ENCODE measurements around the gene MYT1.

Gene MYT1

GRCh38 chr20:64161356-64162238 is 2.7 kb upstream of the MYT1 start:
- no peak for TF ChIP-seq CTCF (IDR thresholded peaks at IDR 0.05; ENCODE audit: extremely low read depth, missing control alignments)
- peak; percentile 74 for DNase-seq (ENCODE audit: low spot score)

DNA sequence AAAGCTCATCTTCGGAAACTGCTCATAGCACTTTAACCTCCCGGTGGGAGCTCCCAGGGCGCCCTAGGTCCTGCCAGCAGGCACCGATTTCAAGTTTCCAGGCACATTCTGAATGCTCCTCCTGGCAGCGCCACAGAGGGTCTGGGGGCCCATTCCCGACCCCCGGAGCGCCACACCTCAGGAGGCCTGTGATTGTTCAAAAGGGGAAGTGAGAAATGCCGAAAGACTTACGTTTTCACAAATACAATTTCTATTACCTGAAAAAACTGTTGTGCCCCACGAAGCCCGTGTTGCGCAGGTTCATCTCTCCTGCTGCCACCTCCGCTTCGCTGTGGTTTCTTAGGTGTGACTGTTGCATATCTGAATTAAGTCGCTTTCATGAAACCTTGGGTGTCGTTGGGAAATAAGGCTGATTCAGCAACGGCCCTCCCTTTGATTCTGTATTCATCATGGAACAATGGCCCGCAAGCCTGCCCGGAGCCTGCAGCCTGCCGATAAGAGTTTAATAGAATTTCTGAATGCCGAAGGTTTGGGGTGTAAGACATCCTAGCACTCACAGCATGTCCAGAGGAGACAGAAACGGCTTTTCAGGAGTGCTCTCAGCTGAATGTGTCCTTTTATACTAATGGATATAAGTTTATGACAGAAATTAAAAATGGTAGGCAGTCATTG is 1.9 kb upstream of the MYT1 start:
- no peak for TF ChIP-seq CTCF (IDR thresholded peaks at IDR 0.05; ENCODE audit: extremely low read depth, missing control alignments)
- no peak for DNase-seq (ENCODE audit: low spot score)

DNA sequence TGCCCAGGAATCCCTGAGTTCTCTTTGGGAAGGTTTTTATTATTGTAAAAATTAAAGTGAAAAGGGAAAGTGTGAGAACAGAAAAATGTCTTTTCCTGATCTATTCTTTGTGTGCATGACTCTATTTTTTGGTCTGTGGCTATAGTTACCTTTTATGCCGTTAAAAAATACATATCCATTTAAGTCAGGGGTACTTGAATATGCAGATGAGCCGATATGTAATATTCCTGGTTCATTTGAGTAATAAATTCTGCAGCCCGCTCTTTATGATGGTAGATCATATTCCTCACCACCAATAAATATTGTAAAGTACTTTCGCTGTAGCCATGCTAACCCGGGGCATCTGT is 503 bp upstream of the MYT1 start:
- no peak for TF ChIP-seq CTCF (IDR thresholded peaks at IDR 0.05; ENCODE audit: extremely low read depth, missing control alignments)
- no peak for DNase-seq (ENCODE audit: low spot score)

- no peak for DNase-seq (ENCODE audit: low spot score)
- no peak for TF ChIP-seq CTCF (IDR thresholded peaks at IDR 0.05; ENCODE audit: extremely low read depth, missing control alignments)
Observed at GRCh38 chr20:64165866-64166600, 1.8 kb downstream of the MYT1 start.

- no peak for DNase-seq (ENCODE audit: low spot score)
- TF ChIP-seq CTCF (IDR thresholded peaks at IDR 0.05; ENCODE audit: extremely low read depth, missing control alignments), result no peak
Observed at GRCh38 chr20:64166721-64167615, 2.7 kb downstream of the MYT1 start.

DNA sequence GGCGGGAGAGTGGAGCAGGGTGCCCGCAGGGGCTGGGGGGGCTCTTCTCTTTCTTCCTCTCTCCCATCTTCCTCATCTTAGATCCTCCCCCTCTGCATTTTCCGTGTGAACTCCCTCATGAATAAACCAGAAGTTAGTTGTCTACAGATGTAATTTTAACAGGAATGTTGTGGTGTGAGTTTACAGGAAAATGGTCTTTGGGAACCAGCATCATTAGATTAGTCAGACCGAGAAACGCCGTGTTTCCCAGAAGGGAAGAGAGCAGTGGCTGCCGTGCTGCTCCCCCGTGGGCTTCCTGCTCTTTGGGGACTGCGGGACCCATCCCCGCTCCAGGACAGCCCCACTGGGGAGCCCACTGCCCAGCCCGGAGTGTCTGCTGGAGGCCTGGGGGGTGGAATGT is 3.4 kb downstream of the MYT1 start:
- no peak for TF ChIP-seq CTCF (IDR thresholded peaks at IDR 0.05; ENCODE audit: extremely low read depth, missing control alignments)
- no peak for DNase-seq (ENCODE audit: low spot score)
